GM18502 (cell line): ENCODE results near the gene TMCO6.
"Not testable (repeated sequence)": the region's sequence is repeated elsewhere in the genome, so short reads cannot be mapped to it uniquely, and the experiment has no call there.

Source experiments
- ATAC-seq: cut with Tn5 transposase; IDR thresholded peaks from one replicate; pipeline ENCODE4 v1.9.1; 2021; ENCODE audit warnings: mild to moderate bottlenecking; ENCODE audit not compliant: unreplicated experiment, poor library complexity

The TMCO6 gene

GRCh38 chr5:140628711-140629110 lies 10.5 kb upstream of the TMCO6 start:
- ATAC-seq = no peak

DNA sequence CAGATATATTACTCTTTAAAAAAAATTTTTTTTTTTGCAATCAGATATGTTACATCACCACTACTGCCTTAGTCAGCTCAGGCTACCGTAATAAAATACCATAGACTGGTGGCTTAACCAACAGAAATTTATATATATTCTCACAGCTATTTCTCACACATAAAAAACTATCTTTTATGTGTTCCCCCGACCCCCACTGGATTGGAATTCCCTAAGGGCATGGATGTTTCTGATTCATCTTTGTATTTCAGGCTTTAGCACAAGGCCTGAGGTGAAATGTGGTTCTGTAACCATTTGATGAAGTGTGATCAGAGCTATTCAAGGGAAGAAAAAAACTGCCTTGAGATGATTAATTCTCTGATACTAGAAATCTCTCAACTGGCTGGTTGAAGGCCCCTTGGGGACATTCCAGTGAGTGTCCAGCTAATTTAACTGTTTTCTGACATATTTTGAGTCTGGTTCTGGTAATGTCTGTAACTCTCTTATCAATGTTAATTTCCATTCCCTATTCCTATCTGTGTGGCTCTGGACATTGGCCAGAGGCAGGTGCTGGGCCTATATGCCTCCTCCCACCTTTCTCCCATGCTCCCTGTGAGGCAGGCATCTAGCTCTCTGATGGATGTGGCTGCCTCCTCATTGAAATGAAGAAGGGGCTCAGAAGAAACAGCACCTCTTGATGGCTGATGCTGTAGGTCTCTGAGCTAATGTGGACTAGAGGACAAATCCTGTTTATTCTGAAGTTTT lies 8.8 kb upstream of the TMCO6 start:
- ATAC-seq = no peak

DNA sequence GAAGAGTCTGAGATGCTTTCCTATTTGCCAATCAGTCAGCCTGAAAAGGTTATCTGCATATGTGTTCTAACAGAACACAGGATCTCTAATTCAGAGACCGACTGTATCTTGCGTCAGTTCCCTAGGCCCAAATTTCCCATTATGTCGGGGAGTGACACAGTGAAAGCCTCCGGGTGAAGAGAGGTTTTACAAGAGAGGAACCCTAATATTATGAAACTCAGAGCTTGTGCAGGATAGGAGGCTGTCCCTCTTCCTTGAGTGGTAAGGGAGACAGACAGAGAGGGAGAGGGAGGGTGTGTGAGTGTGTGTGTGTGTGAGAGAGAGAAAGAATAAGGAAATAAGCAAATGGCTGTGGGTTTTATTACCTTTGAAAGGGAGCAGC lies 8.2 kb upstream of the TMCO6 start:
- ATAC-seq = no peak

DNA sequence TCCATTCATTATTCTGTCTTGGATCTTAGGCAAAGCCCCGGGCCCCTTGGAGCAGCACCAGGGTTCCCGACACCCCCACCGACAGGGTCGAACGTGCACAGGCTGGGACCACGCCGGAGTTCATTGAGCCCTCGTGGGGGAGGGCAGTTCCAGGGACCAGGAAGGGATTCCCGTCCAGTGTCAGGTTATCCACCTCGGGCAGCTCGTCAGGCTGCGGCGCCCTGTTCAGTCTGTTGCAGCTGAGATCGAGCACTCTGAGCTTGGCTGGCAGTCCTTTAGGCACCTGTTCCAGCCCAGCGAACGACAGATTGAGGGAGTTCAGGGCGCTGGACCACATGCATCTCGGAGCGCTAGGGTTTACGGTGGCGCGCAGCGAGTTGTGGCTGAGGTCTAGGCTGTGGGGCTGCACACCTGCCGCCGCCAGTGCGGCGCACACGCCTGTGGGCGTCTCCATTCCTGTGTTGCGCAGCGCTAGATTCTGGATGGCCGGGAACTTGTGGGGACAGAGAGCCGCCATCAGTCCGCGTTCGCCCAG lies 7.4 kb upstream of the TMCO6 start:
- peak; percentile 38 for ATAC-seq

- ATAC-seq = peak; percentile 61
Measured at GRCh38 chr5:140632366-140633020, 6.8 kb upstream of the TMCO6 start.

- peak; percentile 8 for ATAC-seq
Measured at GRCh38 chr5:140633021-140633471, 6.2 kb upstream of the TMCO6 start, which contains the start of gene CD14. TSS of gene CD14 (minus strand) at chr5:140633175. CDS start at chr5:140633071, 104 bp downstream.

- ATAC-seq = no peak
Measured at GRCh38 chr5:140633501-140633900, 5.8 kb upstream of the TMCO6 start.

DNA sequence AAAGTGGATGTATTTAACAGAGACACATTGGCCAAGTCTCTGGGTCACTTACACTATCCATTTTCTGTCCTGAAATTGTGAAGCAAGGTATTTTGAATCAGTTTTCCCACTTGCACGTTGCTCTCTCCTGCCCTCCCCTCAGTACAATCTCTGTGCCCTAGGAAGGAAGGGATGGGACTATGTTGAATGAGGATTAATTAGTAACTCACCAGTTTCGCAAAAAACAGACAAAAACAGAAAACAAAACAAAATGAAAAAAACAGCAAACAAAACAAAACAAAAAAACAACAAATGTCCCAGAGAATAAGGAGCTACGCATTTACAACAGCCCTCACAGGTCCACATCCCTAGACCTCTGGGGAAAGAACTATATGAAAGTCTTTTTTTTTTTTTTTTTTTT lies 5.1 kb upstream of the TMCO6 start:
- no peak for ATAC-seq

- ATAC-seq = no peak
Measured at GRCh38 chr5:140635291-140636257, 3.7 kb upstream of the TMCO6 start.

DNA sequence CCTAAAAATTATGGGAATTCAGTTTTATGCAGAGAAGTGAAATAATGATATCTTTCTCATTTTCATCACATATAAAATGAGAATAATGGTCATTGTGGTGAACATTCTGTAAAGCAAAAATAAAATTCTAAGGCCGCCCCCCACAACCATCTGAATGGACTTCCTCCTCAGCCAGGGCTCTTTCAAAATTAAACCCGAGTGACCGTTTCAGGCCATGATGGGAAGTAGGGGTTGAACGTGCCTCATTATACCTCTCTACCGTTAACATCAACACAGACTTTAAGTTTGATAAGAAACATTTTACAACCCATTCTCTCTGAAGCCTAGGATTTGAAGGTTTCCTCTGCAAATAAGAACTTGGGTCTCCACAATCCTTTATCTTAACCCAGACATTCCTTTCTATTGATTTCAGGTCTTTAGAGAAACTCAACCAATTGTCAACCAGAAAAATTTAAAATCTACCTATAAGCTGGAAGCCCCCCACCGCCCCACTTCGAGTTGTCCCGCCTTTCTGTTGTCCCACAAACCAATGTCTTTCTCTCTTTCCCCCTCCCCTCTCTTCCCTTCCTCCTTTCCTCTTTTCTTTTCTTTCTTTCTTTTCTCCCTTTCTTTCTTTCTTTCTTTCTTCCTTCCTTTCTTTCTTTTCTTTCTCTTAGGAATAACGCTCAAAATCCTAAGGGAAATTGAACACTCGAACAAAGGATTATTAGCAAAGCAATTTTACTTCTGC lies 1.7 kb upstream of the TMCO6 start:
- ATAC-seq = no peak

GRCh38 chr5:140638898-140639147 lies 428 bp upstream of the TMCO6 start:
- not testable (repeated sequence) for ATAC-seq

DNA sequence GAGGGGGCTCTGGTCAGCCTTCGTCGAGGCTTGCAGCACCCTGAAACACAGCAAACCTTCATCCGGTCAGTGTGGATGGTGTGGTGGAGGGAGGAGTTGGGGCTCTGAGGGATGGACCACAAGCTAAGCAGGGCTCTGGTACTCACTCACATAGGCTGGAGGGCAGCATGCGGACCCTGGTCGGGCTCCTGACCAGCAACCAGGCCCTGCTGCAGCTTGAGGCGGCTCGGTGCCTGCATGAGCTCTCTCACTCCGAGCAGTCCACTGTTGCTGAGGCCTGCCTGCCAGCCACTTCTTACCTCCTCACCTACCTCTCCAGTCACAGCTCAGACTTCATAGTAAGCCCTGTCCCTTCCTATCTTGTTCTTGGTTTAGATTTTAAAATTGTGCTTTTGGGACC lies 2.5 kb downstream of the TMCO6 start:
- no peak for ATAC-seq

DNA sequence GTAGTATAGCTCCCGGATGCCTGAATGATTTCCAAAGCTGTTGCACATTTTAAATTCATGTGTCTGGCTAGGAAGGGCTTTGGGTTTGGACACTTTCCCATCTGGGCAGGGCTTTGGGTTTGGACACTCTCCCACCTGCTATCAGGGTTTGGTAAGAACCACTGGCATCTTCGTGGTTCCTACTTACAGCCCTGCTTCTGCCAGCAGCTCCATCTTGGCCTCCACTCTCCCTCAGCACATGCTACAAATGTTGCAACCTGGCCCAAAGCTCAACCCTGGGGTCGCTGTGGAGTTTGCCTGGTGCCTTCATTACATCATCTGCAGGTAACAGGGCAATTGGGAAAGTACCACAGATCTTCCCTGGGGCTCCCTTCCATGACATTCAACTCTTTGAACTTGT lies 3.5 kb downstream of the TMCO6 start:
- no peak for ATAC-seq

GRCh38 chr5:140647042-140647419 lies 7.8 kb downstream of the TMCO6 start:
- peak; percentile 43 for ATAC-seq

DNA sequence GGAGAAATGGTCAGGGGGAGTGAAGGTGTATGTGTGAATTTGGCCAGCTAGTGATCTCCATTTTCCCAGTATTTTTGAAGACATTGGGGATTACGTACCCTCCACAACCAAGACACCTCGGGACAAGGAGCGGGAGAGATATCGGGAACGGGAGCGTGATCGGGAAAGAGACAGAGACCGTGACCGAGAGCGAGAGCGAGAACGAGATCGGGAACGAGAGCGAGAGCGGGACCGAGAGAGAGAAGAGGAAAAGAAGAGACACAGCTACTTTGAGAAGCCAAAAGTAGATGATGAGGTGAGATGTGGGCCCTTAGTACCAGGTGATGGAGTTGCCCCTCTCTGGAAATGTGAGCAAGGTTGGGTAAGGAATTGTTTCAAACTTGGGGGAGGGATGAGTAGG lies 19.6 kb downstream of the TMCO6 start:
- ATAC-seq = no peak

GRCh38 chr5:140660371-140660770 lies 21.1 kb downstream of the TMCO6 start:
- not testable (repeated sequence) for ATAC-seq

GRCh38 chr5:140664030-140664358 lies 24.7 kb downstream of the TMCO6 start:
- ATAC-seq = no peak

- peak; percentile 97 for ATAC-seq
Measured at GRCh38 chr5:140664359-140665119, 25.3 kb downstream of the TMCO6 start, which contains the start of gene WDR55. TSS of gene WDR55 (plus strand) at chr5:140664904. CDS start at chr5:140664913, 9 bp downstream.

DNA sequence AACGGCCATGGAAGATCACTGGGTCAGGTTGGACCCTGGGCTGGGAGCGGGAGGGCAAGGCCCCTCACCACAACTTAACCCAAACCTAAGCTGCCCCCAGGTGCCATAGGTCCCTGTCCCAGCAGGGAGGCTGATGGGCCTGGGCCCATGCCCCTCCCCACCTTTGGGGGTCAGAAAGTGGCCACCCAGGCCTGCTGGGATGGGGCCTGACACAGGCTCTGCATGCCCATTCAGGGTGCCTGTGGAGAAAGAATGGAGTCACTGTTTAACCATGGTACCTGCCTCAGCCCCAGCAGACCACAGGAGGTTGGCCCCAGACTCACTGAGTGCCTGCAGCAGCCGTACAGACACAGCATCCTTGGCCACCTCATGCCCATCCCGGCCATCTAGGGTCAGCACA lies 31.8 kb downstream of the TMCO6 start:
- ATAC-seq = not testable (repeated sequence)
